Skeletal muscle tissue (tissue), 4 donors: ENCODE data around the gene RNF166. TPM values are rescaled to one million over a fixed set of nuclear protein-coding genes. Genes with fewer than 3 reads are reported as not detected.

ENCODE experiments used
- H3K27ac ChIP-seq: one replicate; pipeline ENCODE4 v1.7.0; 2013; ENCODE audit warnings: mild to moderate bottlenecking, low read depth, low read length, inconsistent platforms
- H3K27me3 ChIP-seq, 3 donors: one replicate each; pipeline ENCODE4 v1.7.0; 2013; ENCODE audit warnings: low read length in 3 of 3; ENCODE audit not compliant: control insufficient read depth in 3 of 3, insufficient read depth in 3 of 3
- H3K36me3 ChIP-seq, 3 donors: one replicate each; pipeline ENCODE4 v1.7.0; 2013; ENCODE audit warnings: low read length in 3 of 3; ENCODE audit not compliant: control insufficient read depth in 3 of 3, insufficient read depth in 3 of 3
- H3K4me1 ChIP-seq, 3 donors: one replicate each; pipeline ENCODE4 v1.7.0; 2013; ENCODE audit warnings: low read length in 3 of 3, mild to moderate bottlenecking in 3 of 3; ENCODE audit not compliant: control insufficient read depth in 3 of 3, insufficient read depth in 3 of 3
- H3K4me3 ChIP-seq, 3 donors: one replicate each; pipeline ENCODE4 v1.7.0; 2013; ENCODE audit warnings: low read length in 3 of 3
- H3K9ac ChIP-seq, 3 donors: one replicate each; pipeline ENCODE4 v1.7.0; 2013; ENCODE audit warnings: low read length in 3 of 3, mild to moderate bottlenecking in 3 of 3, moderate library complexity in 2 of 3, low read depth in 1 of 3
- H3K9me3 ChIP-seq, 3 donors: one replicate each; pipeline ENCODE4 v1.7.0; 2013; ENCODE audit warnings: low read length in 3 of 3; ENCODE audit not compliant: control insufficient read depth in 3 of 3
- total RNA-seq: library from RNA; depleted of rRNA; stranded (reverse); fragments of >200 nt; gene quantifications from one replicate; pipeline ENCODE4 v1.2.3, GENCODE V29; 2014
- donor health status: Osteomylitis.

RNF166 gene
- total RNA-seq, 1 donor from 2014 or later = 12.0 TPM

DNA sequence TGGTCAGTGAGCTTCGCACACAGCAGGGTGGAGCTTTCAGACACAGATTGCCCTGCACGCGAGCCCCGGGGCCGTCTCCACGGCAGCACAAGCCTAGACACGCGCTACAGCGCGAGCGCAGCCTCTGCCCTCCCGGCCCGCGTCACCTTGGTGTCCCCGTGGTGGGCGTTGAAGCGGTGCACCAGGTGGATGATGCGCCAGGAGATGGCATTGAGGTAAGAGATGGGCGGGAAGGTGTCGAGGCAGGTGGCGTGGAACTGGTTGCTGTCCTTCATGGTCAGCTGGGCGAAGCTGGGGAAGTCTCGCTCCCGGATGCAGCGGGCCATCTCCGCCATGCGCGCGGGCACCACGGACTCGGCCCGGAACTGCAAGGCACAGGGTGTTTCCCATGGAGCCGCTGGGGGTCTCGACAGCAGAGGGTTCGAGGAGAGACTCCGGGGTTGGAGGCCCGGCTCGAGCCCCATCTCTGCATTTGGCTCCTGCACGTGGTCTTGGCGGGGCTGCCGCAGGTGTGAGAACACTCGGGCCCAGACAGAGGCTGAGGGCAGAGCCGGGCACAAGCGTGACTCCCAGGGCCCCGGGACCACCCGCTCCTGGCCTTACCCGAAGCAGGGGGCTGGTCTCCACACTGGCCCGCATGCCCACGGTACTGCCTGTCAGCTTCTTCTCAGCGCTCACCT lies 51.0 kb downstream of the RNF166 start:
- Histone ChIP-seq H3K9me3 (no peaks in the 10 kb centered on the region), H3K27me3 (no peaks in the 10 kb centered on the region), H3K4me3 (no peak overlapping the region), H3K4me1 (peaks cover 8 to 13% (median 12%) of the 10 kb centered on the region in 3 donors), H3K27ac (no peak overlapping the region), H3K9ac (no peak overlapping the region), H3K36me3 (peaks cover 18 to 36% (median 23%) of the 10 kb centered on the region in 3 donors)

DNA sequence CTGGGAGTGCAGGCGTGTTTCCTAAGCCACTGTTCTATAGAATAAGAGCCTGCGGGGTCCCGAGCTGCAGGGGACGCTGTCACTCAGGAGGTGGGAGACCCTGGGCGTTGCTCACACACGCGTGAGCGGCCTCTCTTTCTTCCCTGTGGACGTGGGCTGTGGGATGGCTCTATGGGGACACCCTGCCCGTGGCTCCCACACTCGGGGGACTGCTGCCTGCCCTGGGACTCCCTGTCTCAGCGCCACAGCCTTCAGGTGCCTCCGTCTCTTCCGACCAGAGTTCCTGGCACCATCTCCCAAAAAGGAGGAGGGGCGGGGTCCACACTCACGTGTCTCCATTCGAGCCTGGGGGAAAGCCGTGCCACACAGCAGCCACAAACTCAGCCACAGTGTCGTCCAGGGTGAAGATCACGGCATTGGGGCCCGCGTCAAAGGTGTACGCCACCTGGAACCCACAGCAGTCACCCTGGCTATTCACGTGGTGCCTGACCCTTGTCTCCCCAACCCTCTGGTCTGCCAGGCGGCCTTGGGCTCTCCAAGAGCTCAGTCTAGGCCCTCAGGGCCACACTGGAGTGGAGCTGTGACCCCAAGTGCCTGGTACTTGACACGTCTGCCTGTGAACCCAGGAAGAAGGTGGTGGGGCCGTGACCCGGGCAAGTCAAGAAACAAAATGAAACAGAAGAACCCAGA lies 51.7 kb downstream of the RNF166 start:
- Histone ChIP-seq H3K9me3 (no peaks in the 10 kb centered on the region), H3K4me1 (peaks cover 12 to 13% (median 13%) of the 10 kb centered on the region in 3 donors), H3K9ac (no peak overlapping the region), H3K27me3 (no peaks in the 10 kb centered on the region), H3K36me3 (peaks cover 18 to 33% (median 23%) of the 10 kb centered on the region in 3 donors), H3K4me3 (no peak overlapping the region), H3K27ac (no peak overlapping the region)

DNA sequence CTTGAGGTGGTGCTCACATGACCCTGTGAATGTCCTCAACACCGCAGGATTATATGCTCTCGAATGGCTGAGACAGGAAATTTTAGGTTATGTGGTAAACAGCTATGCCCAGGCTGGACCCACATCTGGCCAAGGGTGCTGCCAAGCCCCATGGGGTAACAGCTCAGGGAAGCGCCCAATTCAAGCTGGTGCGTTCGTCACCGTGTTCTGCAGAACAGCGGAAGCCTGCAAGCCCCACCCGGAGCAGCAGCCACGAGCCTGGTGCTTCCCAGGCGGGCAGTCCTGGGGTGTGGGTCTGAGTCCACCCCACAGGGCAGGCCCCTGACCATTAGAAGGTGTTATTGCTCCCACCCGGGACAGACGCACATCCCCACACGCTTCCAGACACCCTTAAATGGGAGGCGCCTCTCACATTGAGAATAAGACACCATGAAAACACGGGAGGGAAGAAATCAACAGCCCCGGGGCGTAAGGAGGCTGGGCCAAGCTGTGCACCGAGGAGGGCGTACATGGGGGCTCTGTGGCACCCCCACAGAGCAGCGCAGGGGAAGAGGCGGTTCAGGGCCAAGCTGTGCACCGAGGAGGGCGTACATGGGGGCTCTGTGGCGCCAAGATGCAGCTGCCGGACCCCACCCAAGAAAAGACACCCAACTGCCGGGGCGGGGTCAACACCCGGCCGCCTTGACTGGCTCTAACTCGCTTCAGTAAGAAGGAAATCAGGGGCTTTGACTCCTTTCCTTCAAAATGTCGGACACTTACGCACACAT lies 52.4 kb downstream of the RNF166 start:
- H3K9me3 ChIP-seq = no peaks in the 10 kb centered on the region
- H3K36me3 ChIP-seq = peaks cover 16 to 33% (median 20%) of the 10 kb centered on the region in 3 donors
- H3K27ac ChIP-seq = no peak overlapping the region
- no peaks in the 10 kb centered on the region for H3K27me3 ChIP-seq
- no peak overlapping the region for H3K9ac ChIP-seq
- no peak overlapping the region for H3K4me3 ChIP-seq
- H3K4me1 ChIP-seq = peaks cover 12 to 13% (median 13%) of the 10 kb centered on the region in 3 donors

GRCh38 chr16:88653101-88653500 lies 53.1 kb downstream of the RNF166 start:
- H3K4me1 ChIP-seq = peaks cover 12 to 13% (median 13%) of the 10 kb centered on the region in 3 donors
- H3K36me3 ChIP-seq = peaks cover 16 to 31% (median 20%) of the 10 kb centered on the region in 3 donors
- no peaks in the 10 kb centered on the region for H3K27me3 ChIP-seq
- H3K9me3 ChIP-seq = no peaks in the 10 kb centered on the region
- no peak overlapping the region for H3K4me3 ChIP-seq
- no peak overlapping the region for H3K9ac ChIP-seq
- no peak overlapping the region for H3K27ac ChIP-seq

DNA sequence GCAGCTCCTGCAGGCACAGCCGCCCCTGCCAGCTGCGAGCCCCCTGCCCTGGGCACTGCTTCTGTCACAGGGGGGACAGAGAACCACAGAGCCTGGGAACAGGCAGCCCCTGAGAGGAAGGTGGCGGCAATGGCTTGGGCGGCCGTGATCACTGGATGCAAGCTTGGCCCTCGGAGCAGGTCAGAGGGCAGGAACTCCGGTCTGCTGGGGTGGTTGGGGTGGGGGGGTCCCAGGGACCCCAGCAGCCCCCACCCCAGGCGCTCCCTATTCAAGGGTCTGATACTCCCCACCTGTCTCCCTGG lies 53.5 kb downstream of the RNF166 start:
- Histone ChIP-seq H3K9ac (no peak overlapping the region), H3K4me3 (no peak overlapping the region), H3K36me3 (peaks cover 16 to 27% (median 18%) of the 10 kb centered on the region in 3 donors), H3K27ac (no peak overlapping the region), H3K9me3 (no peaks in the 10 kb centered on the region), H3K4me1 (peaks cover 12 to 13% (median 13%) of the 10 kb centered on the region in 3 donors), H3K27me3 (no peaks in the 10 kb centered on the region)

DNA sequence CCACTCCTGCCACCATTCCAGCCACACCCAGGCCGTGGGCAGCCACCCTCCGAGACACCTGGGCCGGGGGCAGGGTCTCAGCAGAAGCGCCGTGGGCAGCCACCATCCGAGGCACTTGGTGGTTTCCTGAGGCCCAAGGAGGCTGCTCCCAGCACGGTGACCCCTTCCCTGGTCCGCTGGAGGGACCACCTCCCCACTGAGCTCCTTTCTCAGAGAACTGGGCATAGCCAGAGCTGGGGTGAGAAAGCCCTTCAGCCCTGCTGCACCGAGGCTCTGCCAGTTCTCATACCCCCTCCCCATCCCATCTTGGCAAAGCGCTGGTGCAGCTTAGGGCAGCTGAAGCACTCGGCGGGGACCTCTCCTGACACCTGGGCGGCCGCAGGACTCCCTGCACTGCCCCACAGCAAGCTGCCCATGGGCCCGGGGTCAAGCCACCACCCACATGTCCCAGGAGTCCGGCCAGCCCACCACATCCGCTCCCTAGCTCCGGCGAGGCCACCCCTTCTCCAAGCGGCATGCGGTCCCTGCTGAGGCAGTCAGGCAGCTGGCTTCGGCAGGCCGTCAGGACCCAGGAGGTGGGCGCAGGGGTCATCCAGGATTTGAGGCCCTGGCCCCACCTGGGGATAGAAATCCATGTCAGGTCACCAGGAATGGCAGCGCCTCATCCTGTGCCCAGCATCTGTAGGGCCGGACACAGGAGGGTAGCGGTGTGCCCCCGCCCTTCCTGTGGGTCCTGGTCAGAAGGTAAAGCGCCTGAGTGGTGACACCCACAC lies 54.0 kb downstream of the RNF166 start:
- no peak overlapping the region for H3K27ac ChIP-seq
- no peak overlapping the region for H3K9ac ChIP-seq
- H3K4me1 ChIP-seq = peaks cover 12 to 13% (median 13%) of the 10 kb centered on the region in 3 donors
- H3K9me3 ChIP-seq = no peaks in the 10 kb centered on the region
- peaks cover 16 to 22% (median 18%) of the 10 kb centered on the region in 3 donors for H3K36me3 ChIP-seq
- H3K4me3 ChIP-seq = no peak overlapping the region
- H3K27me3 ChIP-seq = no peaks in the 10 kb centered on the region

- peak overlapping the region; percentile 64 to 74 (median 67) for H3K9ac ChIP-seq
Measured at GRCh38 chr16:88651276-88651988, 54.8 kb downstream of the RNF166 start.

GRCh38 chr16:88650749-88651275 lies 55.4 kb downstream of the RNF166 start, which contains the start of gene CYBA:
Gene CYBA (minus strand): TSS chr16:88651053. CDS start chr16:88651013, 40 bp downstream.
- Histone ChIP-seq H3K27me3 (no peaks in the 10 kb centered on the region), H3K4me1 (peaks cover 12 to 13% (median 13%) of the 10 kb centered on the region in 3 donors), H3K4me3 (peak within 1 kb of the TSS; percentile 62 to 68 (median 65)), H3K9ac (peak within 1 kb of the TSS; percentile 66 to 74 (median 67)), H3K9me3 (no peaks in the 10 kb centered on the region), H3K27ac (peak within 1 kb of the TSS; percentile 40), H3K36me3 (peaks cover 12 to 18% (median 17%) of the 10 kb centered on the region in 3 donors)

More at GRCh38 chr16:88651276-88651988, 54.8 kb downstream of the RNF166 start:
- Histone ChIP-seq H3K4me1 (peaks cover 12 to 13% (median 13%) of the 10 kb centered on the region in 3 donors), H3K27me3 (no peaks in the 10 kb centered on the region), H3K4me3 (peak overlapping the region; percentile 49 to 68 (median 62)), H3K27ac (peak overlapping the region; percentile 40), H3K9me3 (no peaks in the 10 kb centered on the region), H3K36me3 (peaks cover 12 to 18% (median 17%) of the 10 kb centered on the region in 3 donors)
